HG03095 (cell line): ENCODE results near the gene L1CAM.

Experiments
- ATAC-seq: cut with Tn5 transposase; IDR thresholded peaks from one replicate; pipeline ENCODE4 v1.9.1; 2021; ENCODE audit warnings: moderate library complexity; ENCODE audit not compliant: unreplicated experiment

The L1CAM gene

DNA sequence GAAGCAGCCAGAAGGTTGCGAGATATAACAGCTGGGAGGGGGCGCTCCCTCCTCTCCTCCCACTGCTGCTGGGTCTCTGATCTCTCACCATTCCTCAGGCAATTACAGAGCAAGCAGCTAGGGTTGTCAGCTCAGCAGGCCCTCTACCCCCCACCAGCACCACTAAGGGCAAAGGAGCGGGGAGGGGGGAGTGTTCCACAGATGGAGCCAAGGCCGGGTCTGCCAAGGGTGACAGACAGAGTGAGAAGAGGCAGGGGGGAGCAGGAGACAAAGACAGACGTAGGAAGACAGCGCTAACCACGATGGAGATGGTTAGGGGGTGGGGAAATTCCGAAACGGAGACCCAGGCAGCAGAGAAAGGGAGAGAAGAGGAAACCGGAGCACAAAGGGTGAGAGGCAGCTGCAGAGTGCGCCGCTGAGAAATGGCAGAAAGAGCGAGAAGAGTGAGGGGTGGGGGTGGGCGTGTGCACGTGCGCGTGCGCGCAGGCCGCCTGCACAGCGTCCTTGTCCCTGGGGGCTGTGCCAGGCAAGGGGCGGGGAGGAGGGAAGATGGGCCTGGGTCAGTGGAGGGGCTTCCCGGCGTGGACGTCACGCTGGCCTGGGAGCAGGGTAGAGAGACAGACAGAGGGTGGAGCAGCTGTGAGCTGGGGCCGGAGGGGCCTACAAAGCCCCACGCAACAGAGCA is 6.9 kb downstream of the L1CAM start:
- ATAC-seq, result no peak

- ATAC-seq, result no peak
Observed at GRCh38 chrX:153878345-153878744, 7.6 kb downstream of the L1CAM start.

GRCh38 chrX:153877571-153878261 is 8.3 kb downstream of the L1CAM start:
- no peak for ATAC-seq

- ATAC-seq, result no peak
Observed at GRCh38 chrX:153876112-153876491, 9.9 kb downstream of the L1CAM start.

DNA sequence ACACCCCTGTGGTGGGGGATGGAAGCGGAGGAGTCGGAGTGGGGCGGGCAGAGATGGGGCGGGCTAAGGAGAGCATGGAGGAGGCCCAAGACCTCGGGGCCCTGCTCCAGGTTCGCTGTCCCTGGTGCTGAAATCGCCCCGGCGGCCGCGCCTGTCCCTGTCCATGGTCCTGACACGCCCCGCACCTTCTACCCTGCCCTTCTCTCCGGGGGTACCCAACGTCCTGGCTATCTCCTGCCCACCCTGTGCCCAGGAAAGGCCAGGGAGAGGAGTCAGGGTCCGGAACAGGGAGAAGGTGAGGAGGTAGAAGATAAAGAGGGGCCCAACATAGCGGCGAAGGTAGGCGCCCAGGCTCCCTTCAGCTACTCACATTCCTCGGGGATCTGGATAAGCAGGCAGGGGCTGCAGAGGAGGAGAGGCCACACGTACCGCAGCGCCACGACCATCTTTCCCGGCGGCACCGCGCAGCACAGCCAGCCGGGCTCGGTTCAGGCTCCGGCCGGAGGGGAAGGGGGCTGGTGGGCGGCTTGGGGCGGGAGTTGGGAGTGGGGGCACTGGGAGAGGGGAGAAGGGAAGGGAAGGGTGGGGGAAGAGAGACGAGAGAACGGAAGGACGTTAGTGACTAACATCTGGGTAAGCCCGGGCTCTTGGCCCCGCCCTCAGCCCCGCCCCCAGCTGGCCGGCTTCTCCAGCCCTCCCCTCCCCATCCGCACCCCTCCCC is 10.4 kb downstream of the L1CAM start:
- ATAC-seq, result no peak

DNA sequence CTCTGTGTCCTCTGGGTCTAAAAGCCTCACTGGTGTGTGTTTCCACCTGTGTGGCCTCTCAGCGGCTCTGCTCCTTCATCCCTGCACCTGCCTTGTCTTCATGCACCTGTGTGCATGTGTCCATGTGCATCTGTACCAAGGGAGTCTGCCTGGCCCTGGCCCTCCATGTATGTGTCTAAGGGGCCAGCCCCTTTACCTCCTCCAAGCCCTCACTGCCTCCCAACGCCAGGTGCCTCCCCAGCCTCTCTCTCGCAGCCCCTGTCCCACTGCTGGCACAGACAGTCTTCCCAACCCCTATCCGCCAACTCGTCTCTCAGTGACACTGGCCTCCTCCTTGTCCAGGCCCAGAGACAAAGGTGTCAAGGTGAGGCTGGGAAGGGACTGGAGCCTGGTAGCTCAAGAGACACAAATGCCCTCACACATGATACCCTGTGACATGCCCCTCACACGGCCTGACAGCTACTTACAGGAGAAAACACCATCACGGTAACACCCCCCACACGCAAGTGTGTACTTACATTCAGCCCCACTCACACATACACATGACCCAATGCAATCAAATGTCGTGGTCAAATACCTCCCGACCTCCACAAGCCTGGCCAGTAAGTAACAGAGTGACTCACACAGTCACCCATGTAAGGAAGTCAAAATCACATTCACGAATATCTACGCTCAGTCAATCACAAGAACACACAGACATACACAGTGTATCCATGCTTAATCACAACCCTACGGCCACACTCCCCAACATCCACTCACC is 11.4 kb downstream of the L1CAM start:
- no peak for ATAC-seq

DNA sequence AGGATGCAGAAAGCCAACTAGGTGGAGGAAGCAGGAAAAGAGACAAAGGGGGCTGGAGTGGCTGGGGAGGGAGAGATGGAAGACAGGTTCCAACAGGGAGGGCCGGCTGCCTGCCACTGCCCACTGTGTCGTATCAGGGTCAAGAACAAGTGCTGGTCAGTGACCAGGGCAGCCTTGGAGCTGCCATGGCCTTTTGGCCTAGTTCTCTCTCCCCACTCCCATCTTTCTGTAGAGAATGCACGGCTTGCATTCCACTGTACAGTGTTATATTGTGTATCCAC is 11.9 kb downstream of the L1CAM start:
- no peak for ATAC-seq

GRCh38 chrX:153873282-153874084 is 12.5 kb downstream of the L1CAM start:
- ATAC-seq, result no peak

GRCh38 chrX:153871946-153872878 is 13.8 kb downstream of the L1CAM start:
- no peak for ATAC-seq

- no peak for ATAC-seq
Observed at GRCh38 chrX:153871451-153871850, 14.5 kb downstream of the L1CAM start.

DNA sequence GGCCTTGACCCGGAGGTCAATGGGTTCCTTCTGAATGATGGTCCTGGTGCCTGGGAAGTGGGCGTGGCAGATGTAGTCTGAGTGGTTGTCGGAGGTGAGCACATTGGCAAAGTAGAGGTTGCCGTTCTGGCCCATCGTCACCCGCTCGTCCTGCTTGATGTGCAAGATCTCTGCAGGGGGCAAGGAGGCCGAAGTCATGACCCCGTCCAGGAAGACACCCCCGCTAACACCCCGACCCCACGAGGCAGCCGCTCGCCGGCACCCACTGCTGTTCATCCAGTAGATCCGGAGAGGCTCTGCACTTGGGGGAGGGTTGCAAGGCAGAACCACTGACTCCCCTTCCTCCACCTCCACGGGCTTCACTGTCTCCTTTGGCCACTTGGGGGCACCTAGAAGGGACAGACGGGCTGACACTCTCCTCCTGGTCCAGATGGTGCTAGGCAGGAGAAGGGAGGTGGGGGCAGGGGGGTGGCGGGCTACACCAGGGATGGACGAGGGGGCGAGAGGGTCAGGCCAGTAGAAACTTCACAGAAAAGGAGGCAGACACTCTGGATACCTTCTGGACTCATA is 15.1 kb downstream of the L1CAM start:
- no peak for ATAC-seq

DNA sequence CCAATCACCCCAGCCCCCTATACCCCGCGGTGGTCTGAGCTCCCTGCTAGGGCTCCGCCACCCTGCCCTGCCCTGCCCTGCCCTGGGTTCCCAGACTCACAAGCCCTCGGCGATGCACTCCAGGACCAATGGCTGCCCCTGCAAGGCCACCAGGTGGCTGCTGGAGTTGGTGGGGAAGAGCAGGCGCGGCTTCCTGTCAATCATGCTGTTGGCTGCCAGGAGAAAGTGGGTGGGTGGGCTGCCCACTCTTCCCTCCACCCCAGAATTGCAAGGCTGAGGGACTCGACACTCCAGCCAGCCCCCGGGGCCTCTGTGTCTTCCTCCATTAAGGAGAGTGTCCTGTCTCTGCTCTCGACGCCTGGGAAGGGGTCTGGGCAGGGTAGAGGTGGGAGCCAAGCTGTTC is 15.7 kb downstream of the L1CAM start:
- no peak for ATAC-seq

DNA sequence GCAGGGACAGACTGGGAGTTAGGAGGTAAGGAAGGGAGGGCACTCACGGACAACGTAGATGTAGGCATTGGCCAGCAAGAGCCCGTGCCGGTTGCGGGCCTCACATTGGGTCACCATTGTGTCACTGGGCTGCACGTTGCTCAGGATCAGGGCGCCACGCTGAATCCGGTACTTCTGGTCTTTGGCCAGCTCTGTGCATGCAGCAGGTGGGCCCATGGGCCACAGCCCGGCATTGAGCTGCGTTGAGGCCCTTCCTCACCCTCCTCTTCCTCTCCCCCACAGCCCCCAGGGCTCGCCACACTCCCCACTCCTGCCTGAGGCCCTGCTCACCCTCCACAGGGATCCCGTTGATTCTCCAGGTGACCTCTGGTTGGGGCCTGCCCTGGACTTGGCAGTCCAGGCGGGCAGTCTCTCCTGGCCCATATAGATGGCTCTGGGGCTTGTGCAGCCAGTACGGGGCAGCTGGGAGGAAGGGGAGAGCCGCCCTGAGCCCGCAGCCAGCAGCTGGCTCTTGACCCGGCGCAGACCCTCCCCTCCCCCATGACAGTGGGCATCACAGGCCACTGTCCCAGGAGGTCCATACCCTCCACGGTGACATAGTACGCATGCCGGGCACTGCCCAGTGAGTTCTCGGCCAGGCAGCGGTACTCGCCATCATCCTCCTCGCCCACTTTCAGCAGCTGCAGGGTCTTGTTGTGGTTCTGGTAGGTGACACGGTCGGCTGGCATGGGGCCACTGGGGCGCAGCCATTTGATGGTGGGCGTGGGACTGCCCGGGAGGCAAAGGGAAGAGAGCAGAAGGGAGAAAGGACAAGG is 16.3 kb downstream of the L1CAM start:
- no peak for ATAC-seq

- ATAC-seq, result no peak
Observed at GRCh38 chrX:153868576-153869472, 17.1 kb downstream of the L1CAM start.

- ATAC-seq, result no peak
Observed at GRCh38 chrX:153867671-153868070, 18.3 kb downstream of the L1CAM start.

GRCh38 chrX:153867139-153867538 is 18.8 kb downstream of the L1CAM start:
- ATAC-seq, result no peak

GRCh38 chrX:153866302-153867019 is 19.5 kb downstream of the L1CAM start:
- ATAC-seq, result no peak
